ENCODE measurements around the gene AP2B1.
A peak's percentile ranks its signal among the peaks of the same experiment; 100 is the strongest.

Gene AP2B1

DNA sequence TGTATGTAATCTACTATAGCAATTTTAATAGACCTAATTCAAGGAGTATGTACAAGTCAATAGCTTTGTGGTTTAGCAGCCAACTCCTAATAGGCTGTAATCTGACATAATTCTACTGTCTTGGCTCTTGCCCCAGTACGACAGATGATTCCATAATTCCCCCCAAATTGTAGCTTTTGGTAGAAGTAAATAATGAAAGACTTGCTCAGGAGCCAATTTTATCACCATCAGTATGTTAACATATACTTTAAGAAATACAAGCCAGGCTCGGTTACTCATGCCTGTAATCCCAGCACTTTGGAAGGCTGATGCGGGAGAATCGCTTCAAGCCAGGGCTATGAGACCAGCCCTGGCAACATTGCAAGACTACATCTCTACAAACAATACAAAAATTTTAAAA lies 53.9 kb downstream of the AP2B1 start:
- no peak for DNase-seq

DNA sequence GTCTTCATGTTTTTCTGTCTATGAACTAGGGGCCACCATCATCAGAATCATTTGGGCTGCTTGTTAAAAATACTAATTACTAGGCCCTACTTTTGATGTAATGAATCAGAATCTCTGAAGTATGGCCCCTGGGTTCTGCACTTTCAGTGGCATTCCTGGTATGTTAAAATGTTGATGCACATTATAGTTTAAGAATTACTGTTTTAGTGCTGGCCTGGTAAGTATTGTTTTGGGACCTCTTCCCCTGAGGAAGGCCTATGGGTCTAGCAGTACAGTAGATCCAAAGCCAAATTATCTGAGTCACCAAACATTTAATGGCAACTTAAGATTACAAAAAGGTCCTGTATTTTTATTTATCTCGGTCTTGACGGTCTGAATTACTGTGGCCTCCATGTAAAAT lies 58.8 kb downstream of the AP2B1 start:
- DNase-seq, result no peak

- no peak for DNase-seq
These were observed 64.3 kb downstream of the AP2B1 start for GRCh38 chr17:35651467-35651866.

GRCh38 chr17:35653619-35654361 lies 66.7 kb downstream of the AP2B1 start:
- no peak for DNase-seq

GRCh38 chr17:35655303-35655702 lies 68.2 kb downstream of the AP2B1 start:
- no peak for DNase-seq

GRCh38 chr17:35660902-35661301 lies 73.8 kb downstream of the AP2B1 start:
- peak; percentile 7 for DNase-seq

- no peak for DNase-seq
These were observed 77.6 kb downstream of the AP2B1 start for GRCh38 chr17:35664685-35665084.

DNA sequence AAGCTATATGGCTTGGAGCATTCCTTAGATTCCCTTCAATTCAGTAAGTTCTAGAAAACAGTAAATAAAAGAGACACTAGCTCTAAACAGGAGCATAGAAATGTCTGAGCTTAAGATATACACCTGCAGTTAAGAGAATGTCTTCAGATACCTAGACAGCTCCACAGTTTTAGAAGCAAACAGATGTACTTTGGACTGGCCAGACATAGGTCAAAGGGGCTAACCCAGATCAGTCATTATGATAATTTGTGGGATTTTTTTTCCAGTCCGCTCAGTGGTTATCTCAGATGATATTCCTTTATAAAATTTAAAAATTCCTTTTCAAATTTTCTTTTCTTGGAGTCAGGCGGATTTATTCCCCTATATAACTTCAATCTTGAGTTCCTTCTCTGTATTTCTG lies 78.5 kb downstream of the AP2B1 start:
- no peak for DNase-seq

GRCh38 chr17:35666070-35666469 lies 78.9 kb downstream of the AP2B1 start:
- DNase-seq, result no peak

DNA sequence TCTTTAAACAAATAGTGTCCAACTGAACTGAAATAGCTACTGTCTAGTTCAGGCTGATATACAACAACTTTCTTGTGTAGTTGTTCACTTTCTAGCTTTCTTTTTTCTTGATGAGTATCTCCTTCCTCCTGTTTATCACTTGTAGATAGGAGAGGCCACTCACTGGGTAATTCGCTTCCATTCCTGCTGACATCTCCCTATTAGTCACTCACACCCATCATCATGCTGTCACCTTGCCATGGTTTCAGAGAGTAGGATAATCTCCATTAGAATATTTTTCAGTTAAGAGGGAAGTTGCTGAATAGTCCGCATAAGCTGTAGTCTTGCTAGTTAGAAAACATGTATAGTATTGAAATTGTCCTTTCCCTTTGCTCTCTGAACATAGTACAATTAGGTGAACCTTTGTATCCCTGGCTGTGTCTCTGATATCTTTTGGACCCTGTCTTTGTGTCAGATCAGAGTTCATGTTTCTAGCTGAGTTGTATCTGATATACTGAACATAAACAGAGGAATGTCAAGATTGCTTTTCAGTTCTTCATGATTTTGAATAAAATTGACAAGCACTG lies 79.9 kb downstream of the AP2B1 start:
- DNase-seq, result no peak

GRCh38 chr17:35668802-35669201 lies 81.7 kb downstream of the AP2B1 start:
- DNase-seq, result no peak

GRCh38 chr17:35674552-35674951 lies 87.4 kb downstream of the AP2B1 start:
- no peak for DNase-seq

- no peak for DNase-seq
These were observed 89.3 kb downstream of the AP2B1 start for GRCh38 chr17:35676441-35676840.

GRCh38 chr17:35679007-35679682 lies 92.0 kb downstream of the AP2B1 start:
- DNase-seq, result no peak

GRCh38 chr17:35683591-35683990 lies 96.5 kb downstream of the AP2B1 start:
- peak; percentile 33 for DNase-seq

- DNase-seq, result no peak
These were observed 97.1 kb downstream of the AP2B1 start for GRCh38 chr17:35684055-35684802.

DNA sequence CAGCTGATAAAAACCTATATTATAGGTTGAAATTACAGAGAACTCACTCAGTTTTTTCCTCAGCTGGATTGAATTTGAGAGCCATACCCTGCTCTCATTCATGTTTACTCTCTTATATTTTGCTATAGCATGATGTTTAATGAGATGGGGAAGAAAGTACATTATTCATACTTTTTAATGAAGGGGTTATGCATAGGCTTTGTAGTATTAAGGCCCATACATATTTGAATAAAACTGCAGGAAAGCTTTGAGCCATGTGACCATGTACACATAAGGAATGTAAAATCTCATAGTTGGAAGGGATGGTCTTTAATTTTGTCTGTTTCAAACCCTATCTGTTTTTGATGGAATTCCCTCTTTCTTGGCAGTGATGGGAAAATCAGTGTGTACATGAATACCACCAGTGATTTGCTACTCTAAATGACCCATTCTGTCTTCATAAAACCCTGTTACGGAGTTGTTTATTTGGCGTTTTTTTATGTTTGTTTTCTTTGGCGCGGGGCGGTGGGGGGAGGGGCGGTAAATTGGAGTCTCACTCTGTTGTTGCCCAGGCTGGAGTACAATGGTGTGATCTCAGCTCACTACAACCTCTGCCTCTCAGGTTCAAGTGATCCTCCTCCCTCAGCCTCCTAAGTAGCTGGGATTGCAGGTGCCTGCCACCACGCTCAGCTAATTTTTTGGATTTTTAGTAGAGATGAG lies 105.5 kb downstream of the AP2B1 start:
- no peak for DNase-seq

DNA sequence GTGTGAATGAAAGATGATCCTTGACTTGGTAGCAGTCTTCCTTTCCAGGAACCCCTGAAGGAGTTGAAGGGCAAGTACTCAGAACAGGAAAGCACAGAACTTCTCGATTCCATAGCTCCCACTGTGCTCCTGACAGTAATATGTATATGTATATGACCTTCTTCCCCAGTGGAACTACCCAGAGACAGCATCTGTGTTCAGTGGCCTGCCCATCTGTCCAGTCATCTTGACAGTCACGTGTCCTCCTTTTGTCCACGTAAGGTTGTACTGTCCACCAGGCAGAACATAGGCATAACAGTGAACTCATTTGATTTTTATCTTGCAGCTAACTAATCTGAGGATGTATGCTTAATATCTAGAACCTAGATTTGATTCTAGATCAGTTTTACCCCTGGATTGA lies 106.5 kb downstream of the AP2B1 start:
- no peak for DNase-seq

DNA sequence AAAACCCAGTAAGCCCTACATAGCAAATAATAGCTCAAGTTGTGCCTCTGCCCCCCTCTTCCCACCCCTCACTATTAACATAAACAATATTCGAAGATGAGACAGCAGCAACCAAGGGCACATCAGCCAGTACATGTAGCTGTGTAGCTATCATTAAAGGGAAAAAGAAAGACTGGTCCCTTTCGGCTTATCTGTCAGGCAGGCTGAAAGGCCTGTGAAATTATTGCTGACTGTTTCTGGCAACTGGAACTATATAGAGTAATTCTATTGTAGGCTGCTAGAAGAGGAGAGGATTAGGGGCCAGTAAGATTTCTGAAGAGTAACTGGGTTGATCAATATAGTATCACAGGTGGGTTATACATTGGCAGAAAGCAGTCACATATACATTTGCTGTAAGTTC lies 107.8 kb downstream of the AP2B1 start:
- DNase-seq, result no peak

DNA sequence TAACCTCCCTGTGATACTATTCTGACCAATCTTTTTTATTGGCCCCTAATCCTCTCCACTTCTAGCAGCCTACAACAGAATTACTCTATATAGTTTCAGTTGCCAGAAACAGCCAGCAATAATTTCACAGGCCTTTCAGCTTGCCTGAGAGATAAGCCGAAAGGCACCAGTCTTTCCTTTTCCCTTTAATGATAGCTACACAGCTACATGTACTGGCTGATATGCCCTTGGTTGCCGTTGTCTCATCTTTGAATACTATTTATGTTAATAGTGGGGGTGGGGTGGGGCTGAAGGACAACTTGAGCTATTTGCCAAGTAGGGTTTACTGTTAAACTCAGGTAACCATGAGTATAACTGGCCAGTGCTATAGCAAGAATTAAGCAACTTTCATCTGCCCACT lies 108.5 kb downstream of the AP2B1 start:
- DNase-seq, result peak; percentile 64

DNA sequence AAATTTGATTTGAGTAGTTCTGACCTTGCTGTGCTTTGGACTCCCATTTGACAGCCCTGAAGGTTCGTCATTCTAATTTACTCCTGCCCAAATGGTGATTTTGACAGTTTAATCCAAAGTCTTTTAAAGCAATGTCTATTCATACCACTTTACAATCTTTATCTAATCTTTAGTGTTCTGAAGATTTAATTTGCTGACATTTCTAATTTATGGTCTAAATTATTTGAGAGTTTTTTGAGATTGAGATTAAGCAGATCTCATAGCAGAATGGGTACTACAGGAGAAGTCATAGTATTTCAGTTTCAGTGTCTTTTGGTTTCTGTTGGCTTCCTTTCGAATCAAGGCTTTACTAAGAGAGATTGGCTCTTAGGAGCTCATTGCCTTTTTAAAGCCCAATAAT lies 111.7 kb downstream of the AP2B1 start:
- no peak for DNase-seq

GRCh38 chr17:35700150-35700549 lies 113.0 kb downstream of the AP2B1 start:
- DNase-seq, result no peak

DNA sequence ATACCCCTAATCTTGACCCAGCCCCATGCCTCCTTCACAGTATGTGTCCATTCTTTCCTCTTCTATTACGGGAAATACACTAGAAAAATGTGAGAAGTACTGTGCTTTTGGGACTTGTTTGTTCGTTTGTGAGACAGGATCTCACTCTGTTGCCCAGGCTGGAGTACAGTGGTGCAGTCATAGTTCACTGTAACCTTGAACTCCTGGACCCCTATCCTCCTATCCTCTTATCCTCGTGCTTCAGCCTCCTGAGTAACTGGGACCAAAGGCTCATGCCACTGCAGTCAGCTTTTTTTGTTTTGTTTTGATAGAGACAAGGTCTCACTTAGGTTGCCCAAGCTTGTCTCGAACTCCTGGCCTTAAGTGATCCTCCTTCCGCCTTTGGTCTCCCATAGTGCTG lies 114.4 kb downstream of the AP2B1 start:
- no peak for DNase-seq

All from hematopoietic multipotent progenitor cell treated with erythropoietin and hydrocortisone succinate and interleukin-3 and kit ligand, for 4 days (in vitro differentiated cells).